ES-I3 (cell line): ENCODE measurements around the gene SEMA3A.
A peak's percentile ranks its signal among the peaks of the same experiment; 100 is the strongest.
"Not testable (repeated sequence)": the region's sequence is repeated elsewhere in the genome, so short reads cannot be mapped to it uniquely, and the experiment has no call there.

Experiments used
- H3K36me3 ChIP-seq: 2 replicates; pipeline ENCODE4 v1.6.1; 2013; ENCODE audit warnings: mild to moderate bottlenecking, low read length, control low read depth, moderate library complexity; ENCODE audit not compliant: insufficient read depth
- H3K4me1 ChIP-seq: 2 replicates; pipeline ENCODE4 v1.6.1; 2013; ENCODE audit warnings: mild to moderate bottlenecking, control low read depth, low read length; ENCODE audit not compliant: insufficient read depth
- H3K9ac ChIP-seq: 2 replicates; pipeline ENCODE4 v1.6.1; 2013; ENCODE audit warnings: low read depth, mild to moderate bottlenecking, low read length, moderate library complexity
- H3K9me3 ChIP-seq: 2 replicates; pipeline ENCODE4 v1.6.1; 2013; ENCODE audit warnings: mild to moderate bottlenecking, low read length, moderate library complexity; ENCODE audit not compliant: control insufficient read depth, insufficient read depth

The SEMA3A gene

GRCh38 chr7:84069999-84070500 lies 124.5 kb downstream of the SEMA3A start:
- no peaks in the 10 kb centered on the region for H3K4me1 ChIP-seq
- no peak overlapping the region for H3K9ac ChIP-seq
- no peaks in the 10 kb centered on the region for H3K9me3 ChIP-seq
- H3K36me3 ChIP-seq, result no peaks in the 10 kb centered on the region

- Histone ChIP-seq H3K4me1 (no peaks in the 10 kb centered on the region), H3K36me3 (no peaks in the 10 kb centered on the region), H3K9ac (no peak overlapping the region), H3K9me3 (no peaks in the 10 kb centered on the region)
Observed at GRCh38 chr7:84069033-84069432, 125.6 kb downstream of the SEMA3A start.

GRCh38 chr7:84062489-84062901 lies 132.1 kb downstream of the SEMA3A start:
- not testable (repeated sequence) for H3K9me3 ChIP-seq, H3K4me1 ChIP-seq, H3K36me3 ChIP-seq
- H3K9ac ChIP-seq, result peak overlapping the region; percentile 44

- H3K9me3 ChIP-seq, result no peaks in the 10 kb centered on the region
- no peaks in the 10 kb centered on the region for H3K36me3 ChIP-seq
- H3K9ac ChIP-seq, result no peak overlapping the region
- H3K4me1 ChIP-seq, result peaks cover 8% of the 10 kb centered on the region
Observed at GRCh38 chr7:84060760-84061261, 133.8 kb downstream of the SEMA3A start.

GRCh38 chr7:84060000-84060399 lies 134.6 kb downstream of the SEMA3A start:
- Histone ChIP-seq H3K4me1 (peaks cover 8% of the 10 kb centered on the region), H3K9me3 (no peaks in the 10 kb centered on the region), H3K36me3 (no peaks in the 10 kb centered on the region), H3K9ac (no peak overlapping the region)

GRCh38 chr7:84058311-84059076 lies 136.1 kb downstream of the SEMA3A start:
- Histone ChIP-seq H3K36me3 (no peaks in the 10 kb centered on the region), H3K9me3 (no peaks in the 10 kb centered on the region), H3K4me1 (peaks cover 8% of the 10 kb centered on the region), H3K9ac (no peak overlapping the region)

GRCh38 chr7:84057576-84057975 lies 137.0 kb downstream of the SEMA3A start:
- Histone ChIP-seq H3K9me3 (no peaks in the 10 kb centered on the region), H3K9ac (no peak overlapping the region), H3K36me3 (no peaks in the 10 kb centered on the region), H3K4me1 (peaks cover 8% of the 10 kb centered on the region)

- Histone ChIP-seq H3K4me1 (peaks cover 5% of the 10 kb centered on the region), H3K9me3 (no peaks in the 10 kb centered on the region), H3K36me3 (no peaks in the 10 kb centered on the region), H3K9ac (no peak overlapping the region)
Observed at GRCh38 chr7:84055904-84056605, 138.5 kb downstream of the SEMA3A start.

GRCh38 chr7:84055199-84055598 lies 139.4 kb downstream of the SEMA3A start:
- H3K9ac ChIP-seq, result peak overlapping the region; percentile 50
- H3K4me1 ChIP-seq, H3K9me3 ChIP-seq, H3K36me3 ChIP-seq: not testable (repeated sequence)

GRCh38 chr7:84049071-84049836 lies 145.3 kb downstream of the SEMA3A start:
- Histone ChIP-seq H3K36me3 (peaks cover 3% of the 10 kb centered on the region; the same call in 1 of the 2 replicates), H3K9ac (no peak overlapping the region), H3K4me1 (no peaks in the 10 kb centered on the region), H3K9me3 (no peaks in the 10 kb centered on the region)

- peaks cover 3% of the 10 kb centered on the region; the same call in 1 of the 2 replicates for H3K36me3 ChIP-seq
- H3K9me3 ChIP-seq, result no peaks in the 10 kb centered on the region
- peaks cover 6% of the 10 kb centered on the region; the same call in 1 of the 2 replicates for H3K4me1 ChIP-seq
- H3K9ac ChIP-seq, result no peak overlapping the region
Observed at GRCh38 chr7:84047085-84047484, 147.5 kb downstream of the SEMA3A start.

GRCh38 chr7:84044834-84045233 lies 149.8 kb downstream of the SEMA3A start:
- Histone ChIP-seq H3K9ac (no peak overlapping the region), H3K36me3 (peaks cover 3% of the 10 kb centered on the region; the same call in 1 of the 2 replicates), H3K4me1 (peaks cover 8% of the 10 kb centered on the region; the same call in 1 of the 2 replicates)

GRCh38 chr7:84043661-84044191 lies 150.9 kb downstream of the SEMA3A start:
- H3K9me3 ChIP-seq, result no peaks in the 10 kb centered on the region

More at GRCh38 chr7:84044834-84045233, 149.8 kb downstream of the SEMA3A start:
- H3K9me3 ChIP-seq, result no peaks in the 10 kb centered on the region

GRCh38 chr7:84042110-84042539 lies 152.5 kb downstream of the SEMA3A start:
- H3K4me1 ChIP-seq, result peaks cover 8% of the 10 kb centered on the region; the same call in 1 of the 2 replicates
- H3K9me3 ChIP-seq, result no peaks in the 10 kb centered on the region
- H3K9ac ChIP-seq, result no peak overlapping the region
- peaks cover 3% of the 10 kb centered on the region; the same call in 1 of the 2 replicates for H3K36me3 ChIP-seq

More at GRCh38 chr7:84043661-84044191, 150.9 kb downstream of the SEMA3A start:
- H3K4me1 ChIP-seq, result peaks cover 8% of the 10 kb centered on the region; the same call in 1 of the 2 replicates
- no peak overlapping the region for H3K9ac ChIP-seq
- peaks cover 3% of the 10 kb centered on the region; the same call in 1 of the 2 replicates for H3K36me3 ChIP-seq
